Large intestine (tissue), 1 donor: ENCODE data around the gene CNTNAP1. TPM values are rescaled to one million over a fixed set of nuclear protein-coding genes. Genes with fewer than 3 reads are reported as not detected.

Source experiments
- polyA plus RNA-seq: library from polyadenylated mRNA; unstranded; fragments of 120-200 nt; gene quantifications from one replicate; pipeline ENCODE4 v1.2.1, GENCODE V29; 2013

The CNTNAP1 gene
- polyA plus RNA-seq, 1 donor, result 7.5 TPM

Other genes starting within 250 kb of the CNTNAP1 start
- gene ATP6V0A1, start 223.7 kb upstream of the CNTNAP1 start, polyA plus RNA-seq, result 114 TPM
- 32.9 TPM for gene NAGLU, start 146.3 kb upstream of the CNTNAP1 start, polyA plus RNA-seq
- gene HSD17B1, start 129.6 kb upstream of the CNTNAP1 start, polyA plus RNA-seq, result 2.1 TPM
- 65.6 TPM for gene COASY, start 120.4 kb upstream of the CNTNAP1 start, polyA plus RNA-seq
- gene MLX, start 115.4 kb upstream of the CNTNAP1 start, polyA plus RNA-seq, result 52.0 TPM
- 8.6 TPM for gene PSMC3IP, start 104.8 kb upstream of the CNTNAP1 start, polyA plus RNA-seq
- gene RETREG3, start 73.2 kb upstream of the CNTNAP1 start, polyA plus RNA-seq, result 36.8 TPM
- 40.0 TPM for gene TUBG1, start 72.8 kb upstream of the CNTNAP1 start, polyA plus RNA-seq
- gene TUBG2, start 23.2 kb upstream of the CNTNAP1 start, polyA plus RNA-seq, result 16.2 TPM
- 9.2 TPM for gene PLEKHH3, start 5.5 kb upstream of the CNTNAP1 start, polyA plus RNA-seq
- 1.2 TPM for gene CCR10, start 688 bp upstream of the CNTNAP1 start, polyA plus RNA-seq
- gene EZH1, start 62.5 kb downstream of the CNTNAP1 start, polyA plus RNA-seq, result 37.6 TPM
- gene RAMP2, start 78.7 kb downstream of the CNTNAP1 start, polyA plus RNA-seq, result 45.9 TPM
- gene VPS25, start 90.9 kb downstream of the CNTNAP1 start, polyA plus RNA-seq, result 78.1 TPM
- gene WNK4, start 98.1 kb downstream of the CNTNAP1 start, polyA plus RNA-seq, result 16.9 TPM
- gene COA3, start 116.2 kb downstream of the CNTNAP1 start, polyA plus RNA-seq, result 107 TPM
- 3.0 TPM for gene CNTD1, start 116.3 kb downstream of the CNTNAP1 start, polyA plus RNA-seq
- 77.9 TPM for gene BECN1, start 141.8 kb downstream of the CNTNAP1 start, polyA plus RNA-seq
- gene PSME3, start 150.9 kb downstream of the CNTNAP1 start, polyA plus RNA-seq, result 71.4 TPM
- gene AOC2, start 162.0 kb downstream of the CNTNAP1 start, polyA plus RNA-seq, result 1.2 TPM
- gene AOC3, start 168.7 kb downstream of the CNTNAP1 start, polyA plus RNA-seq, result 14.8 TPM
- 1.5 TPM for gene G6PC1, start 218.3 kb downstream of the CNTNAP1 start, polyA plus RNA-seq